ENCODE data around the gene ANXA6.

DNA sequence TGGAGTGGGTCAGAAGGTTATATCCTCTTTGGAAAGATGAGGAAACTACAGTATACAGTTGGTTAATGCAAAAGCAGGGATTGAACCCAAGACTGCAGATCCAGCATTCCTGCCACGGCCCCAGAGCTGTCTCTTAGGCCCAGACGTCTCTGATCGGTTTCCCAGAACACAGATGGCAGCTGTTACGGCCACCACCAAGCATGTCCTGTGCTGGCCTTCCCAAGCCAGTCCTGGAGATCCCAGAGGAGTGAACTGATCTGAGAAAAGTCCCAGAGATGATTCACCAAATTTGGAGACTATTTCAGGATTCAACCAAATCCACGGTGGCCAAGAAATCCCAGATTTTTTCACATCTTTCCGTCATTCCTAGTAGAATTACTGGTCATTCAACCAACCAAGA lies 96.8 kb downstream of the ANXA6 start:
- no peak for TF ChIP-seq GATA2 (IDR thresholded peaks at IDR 0.05; ENCODE audit: low read depth, low read length)
- TF ChIP-seq GATA3 (IDR thresholded peaks at IDR 0.05; ENCODE audit: low read depth, low read length), result no peak
